Stimulated activated CD4-positive, alpha-beta T cell treated with anti-CD3 and anti-CD28 coated beads, Interleukin-4, amount 100 ng/mL, for 1 hour (primary cell): ENCODE results near the gene ABCC6.

Experiments
- DNase-seq: peaks from one replicate; pipeline ENCODE4 v3.0.0-alpha.2; 2020

Gene ABCC6

GRCh38 chr16:16139061-16139460 lies 84.2 kb downstream of the ABCC6 start:
- DNase-seq, result no peak

GRCh38 chr16:16138034-16138635 lies 85.2 kb downstream of the ABCC6 start:
- DNase-seq, result no peak

- no peak for DNase-seq
Measured at GRCh38 chr16:16137110-16137509, 86.2 kb downstream of the ABCC6 start.

GRCh38 chr16:16136588-16136987 lies 86.7 kb downstream of the ABCC6 start:
- DNase-seq, result no peak

GRCh38 chr16:16133943-16134604 lies 89.2 kb downstream of the ABCC6 start:
- DNase-seq, result no peak

GRCh38 chr16:16131659-16132058 lies 91.6 kb downstream of the ABCC6 start:
- no peak for DNase-seq

- no peak for DNase-seq
Measured at GRCh38 chr16:16131204-16131603, 92.1 kb downstream of the ABCC6 start.

GRCh38 chr16:16127469-16128116 lies 95.7 kb downstream of the ABCC6 start:
- DNase-seq, result peak; percentile 62

GRCh38 chr16:16126896-16127295 lies 96.4 kb downstream of the ABCC6 start:
- DNase-seq, result no peak

GRCh38 chr16:16124974-16125373 lies 98.3 kb downstream of the ABCC6 start:
- no peak for DNase-seq

- DNase-seq, result no peak
Measured at GRCh38 chr16:16124438-16124837, 98.9 kb downstream of the ABCC6 start.

- DNase-seq, result no peak
Measured at GRCh38 chr16:16122264-16122663, 101.0 kb downstream of the ABCC6 start.

- no peak for DNase-seq
Measured at GRCh38 chr16:16121185-16121727, 102.0 kb downstream of the ABCC6 start.

GRCh38 chr16:16120382-16121184 lies 102.7 kb downstream of the ABCC6 start:
- no peak for DNase-seq

- no peak for DNase-seq
Measured at GRCh38 chr16:16120044-16120381, 103.3 kb downstream of the ABCC6 start.

GRCh38 chr16:16118337-16118736 lies 105.0 kb downstream of the ABCC6 start:
- no peak for DNase-seq

GRCh38 chr16:16116841-16117240 lies 106.5 kb downstream of the ABCC6 start:
- no peak for DNase-seq

- no peak for DNase-seq
Measured at GRCh38 chr16:16113076-16113475, 110.2 kb downstream of the ABCC6 start.

- DNase-seq, result no peak
Measured at GRCh38 chr16:16112450-16113053, 110.7 kb downstream of the ABCC6 start.

GRCh38 chr16:16111639-16112038 lies 111.7 kb downstream of the ABCC6 start:
- DNase-seq, result no peak

GRCh38 chr16:16110111-16110490 lies 113.2 kb downstream of the ABCC6 start:
- DNase-seq, result no peak

- DNase-seq, result no peak
Measured at GRCh38 chr16:16109453-16110110, 113.7 kb downstream of the ABCC6 start.
